Thyroid gland (tissue), 4 donors: ENCODE measurements around the gene SCARF2. TPM values are rescaled to one million over a fixed set of nuclear protein-coding genes. Genes with fewer than 3 reads are reported as not detected.

Experiments
- DNase-seq, 2 donors: peaks; one replicate each; pipeline ENCODE4 v3.0.0-alpha.2; 2019
- H3K27ac ChIP-seq, 3 donors: fragments of 200-600 bp; sonication (generic); 1 replicate in 2 of 3; 2 replicates in 1 of 3; pipeline ENCODE4 v1.5.1; 2016 to 2019; ENCODE audit warnings: mild to moderate bottlenecking in 1 of 3, moderate library complexity in 1 of 3
- H3K27me3 ChIP-seq: fragments of 200-600 bp; sonication (generic); one replicate; pipeline ENCODE4 v1.5.1; 2019
- H3K36me3 ChIP-seq, 2 donors: fragments of 200-600 bp; sonication (generic); one replicate each; pipeline ENCODE4 v1.5.1; 2016 to 2019
- H3K4me1 ChIP-seq, 2 donors: fragments of 200-600 bp; sonication (generic); one replicate each; pipeline ENCODE4 v1.5.1; 2017 to 2019
- H3K4me3 ChIP-seq, 3 donors: fragments of 200-600 bp; sonication (generic); replicated peaks in 1 of 3; 1 replicate in 2 of 3; 2 replicates in 1 of 3; pipeline ENCODE4 v1.5.1; 2016; ENCODE audit warnings: mild to moderate bottlenecking in 1 of 3
- H3K9me3 ChIP-seq: fragments of 200-600 bp; sonication (generic); one replicate; pipeline ENCODE4 v1.5.1; 2017
- CTCF ChIP-seq, 6 experiments: fragments of 200-600 bp in 3 of 6; fragments of 450-650 bp in 3 of 6; sonication (generic) in 3 of 6; IDR thresholded peaks; one replicate each; pipeline ENCODE4 v1.5.1; 2016 to 2019; ENCODE audit warnings: antibody characterized with exemption in 6 of 6, mild to moderate bottlenecking in 2 of 6, inconsistent platforms in 1 of 6, moderate library complexity in 1 of 6
- POLR2A ChIP-seq, 2 donors: fragments of 450-650 bp; IDR thresholded peaks; one replicate each; pipeline ENCODE4 v1.6.1; 2017; ENCODE audit warnings: antibody characterized with exemption in 2 of 2, mild to moderate bottlenecking in 2 of 2, moderate library complexity in 1 of 2
- WGBS, 2 donors: methylation state at CpG; one replicate each; pipeline ENCODE4 v1.1.5; 2017; 5-methylcytosine and 5-hydroxymethylcytosine counted together
- intact Hi-C: fragments of 100-400 bp; cut with DNase I; formaldehyde crosslinking; loops from one replicate; pipeline ENCODE4 v1.15.1; 2023
- total RNA-seq, 4 donors: library from RNA; depleted of rRNA; stranded (reverse); fragments of >200 nt; gene quantifications; one replicate each; pipeline ENCODE4 v1.2.3, GENCODE V29; 2016

SCARF2 gene
- total RNA-seq, 4 donors from 2014 or later = 14.4 to 23.1 (median 20.4) TPM

DNA sequence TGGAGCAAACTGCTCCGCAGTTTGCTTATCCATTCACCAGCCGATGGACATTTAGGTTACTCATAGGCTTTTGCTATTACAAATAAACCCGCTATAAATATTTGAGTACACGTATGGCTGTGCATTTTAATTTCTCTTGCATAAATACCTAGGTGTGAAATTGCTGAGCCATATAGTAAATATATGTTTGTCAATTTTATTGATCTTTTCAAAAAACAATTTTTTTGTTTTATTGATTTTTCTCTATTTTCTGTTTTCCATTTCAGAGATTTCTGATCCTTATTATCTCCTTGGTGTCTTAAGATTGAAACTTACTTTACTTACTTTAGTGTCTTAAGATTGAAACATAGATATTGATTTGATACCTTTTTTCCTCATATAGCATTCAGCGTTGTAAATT lies 39.2 kb downstream of the SCARF2 start:
- Histone ChIP-seq H3K36me3 (no peaks in the 10 kb centered on the region), H3K27ac (no peak overlapping the region), H3K4me3 (no peak overlapping the region), H3K4me1 (peaks cover 15 to 37% of the 10 kb centered on the region in 2 donors), H3K27me3 (no peaks in the 10 kb centered on the region), H3K9me3 (no peaks in the 10 kb centered on the region)
- WGBS, 2 donors = 98 to 99% methylated on average over 5 of the region's 5 CpGs
- intact Hi-C loops = no loop called here
- no peak for DNase-seq
- TF ChIP-seq CTCF (IDR thresholded peaks at IDR 0.05) (no peak), POLR2A (IDR thresholded peaks at IDR 0.05) (no peak)

DNA sequence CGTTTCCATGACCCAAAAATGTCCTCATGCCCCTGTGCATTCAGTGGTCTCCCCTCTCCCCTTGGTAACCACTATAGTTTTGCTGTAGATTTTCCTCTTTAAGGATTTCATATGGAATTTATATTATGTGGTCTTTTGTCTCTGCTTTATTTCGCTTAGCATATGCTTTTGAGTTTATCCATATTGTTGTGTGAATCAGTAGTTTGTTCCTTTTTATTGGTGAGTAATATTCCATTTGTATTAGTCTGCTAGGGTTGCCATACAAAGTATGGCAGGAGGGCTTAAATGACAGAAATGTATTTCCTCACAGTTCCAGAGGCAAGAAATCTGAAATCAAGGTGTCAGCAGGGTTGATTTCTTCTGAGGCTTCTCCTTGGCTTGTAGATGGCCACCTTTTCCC lies 40.1 kb downstream of the SCARF2 start:
- Histone ChIP-seq H3K27ac (no peak overlapping the region), H3K4me3 (no peak overlapping the region), H3K36me3 (no peaks in the 10 kb centered on the region), H3K27me3 (no peaks in the 10 kb centered on the region), H3K4me1 (peaks cover 15 to 42% of the 10 kb centered on the region in 2 donors), H3K9me3 (no peaks in the 10 kb centered on the region)
- TF ChIP-seq POLR2A (IDR thresholded peaks at IDR 0.05) = no peak
- WGBS, 2 donors = 95% methylated on average over 2 of the region's 2 CpGs
- intact Hi-C loops = no loop called here
- DNase-seq = no peak

DNA sequence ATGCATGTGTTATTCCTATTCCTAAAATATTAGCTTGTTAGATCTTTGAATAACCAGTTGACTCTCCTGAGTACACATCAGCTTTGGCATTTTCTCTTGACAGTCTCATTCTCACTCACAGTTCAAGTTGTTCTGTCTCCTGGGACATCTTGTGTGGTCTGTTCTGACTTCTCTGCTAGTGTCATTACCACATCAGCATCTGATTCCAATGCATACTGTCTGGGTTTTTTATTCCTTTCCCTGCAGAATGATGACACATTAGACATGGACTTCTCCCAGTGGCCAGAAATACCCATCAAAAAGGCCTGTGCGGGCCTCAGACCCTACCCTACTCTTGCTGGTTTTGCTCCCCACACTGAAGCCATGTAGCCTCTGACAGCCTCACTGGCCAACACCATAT lies 41.0 kb downstream of the SCARF2 start:
- Histone ChIP-seq H3K4me1 (peaks cover 15 to 42% of the 10 kb centered on the region in 2 donors), H3K36me3 (no peaks in the 10 kb centered on the region), H3K27me3 (no peaks in the 10 kb centered on the region), H3K27ac (no peak overlapping the region), H3K9me3 (no peaks in the 10 kb centered on the region), H3K4me3 (no peak overlapping the region)
- WGBS, 2 donors = 82 to 87% methylated on average over 1 of the region's 1 CpG
- no peak for DNase-seq
- intact Hi-C loops = no loop called here
- no peak for TF ChIP-seq CTCF (IDR thresholded peaks at IDR 0.05)
- TF ChIP-seq POLR2A (IDR thresholded peaks at IDR 0.05) = no peak

GRCh38 chr22:20395907-20396287 lies 41.7 kb downstream of the SCARF2 start:
- no peak for DNase-seq
- WGBS, 2 donors = 65 to 73% methylated on average over 2 of the region's 2 CpGs
- H3K9me3 ChIP-seq = no peaks in the 10 kb centered on the region
- no peaks in the 10 kb centered on the region for H3K36me3 ChIP-seq
- no peak overlapping the region for H3K4me3 ChIP-seq
- no peak overlapping the region for H3K27ac ChIP-seq
- peaks cover 11 to 35% of the 10 kb centered on the region in 2 donors for H3K4me1 ChIP-seq
- H3K27me3 ChIP-seq = no peaks in the 10 kb centered on the region
- intact Hi-C loops = no loop called here
- TF ChIP-seq CTCF (IDR thresholded peaks at IDR 0.05) = no peak

- no peak for TF ChIP-seq CTCF (IDR thresholded peaks at IDR 0.05)
- intact Hi-C loops = no loop called here
- Histone ChIP-seq H3K27ac (no peak overlapping the region), H3K4me3 (no peak overlapping the region), H3K4me1 (peaks cover 11 to 29% of the 10 kb centered on the region in 2 donors), H3K27me3 (no peaks in the 10 kb centered on the region), H3K36me3 (no peaks in the 10 kb centered on the region), H3K9me3 (no peaks in the 10 kb centered on the region)
- peak; percentile 41 to 47 for DNase-seq
- WGBS, 2 donors = 69 to 70% methylated on average over 20 of the region's 20 CpGs
Observed at GRCh38 chr22:20395181-20395906, 42.3 kb downstream of the SCARF2 start.
